WTC11 (cell line): ENCODE data around the gene TM9SF4.

Experiments
- CREB1 ChIP-seq: sonication (generic); formaldehyde crosslinking; IDR thresholded peaks from 2 replicates; pipeline ENCODE4 v1.8.0; 2023; ENCODE audit warnings: mild to moderate bottlenecking, missing genetic modification reagents
- CTCF ChIP-seq: fragments of 200-600 bp; IDR thresholded peaks from 2 replicates; pipeline ENCODE4 v1.8.0; 2022; ENCODE audit warnings: antibody characterized with exemption
- E2F1 ChIP-seq: sonication (generic); formaldehyde crosslinking; IDR thresholded peaks from 2 replicates; pipeline ENCODE4 v1.8.0; 2022; ENCODE audit warnings: mild to moderate bottlenecking, missing genetic modification reagents
- E2F4 ChIP-seq: sonication (generic); formaldehyde crosslinking; IDR thresholded peaks from 2 replicates; pipeline ENCODE4 v1.8.1; 2022; ENCODE audit warnings: low read depth, mild to moderate bottlenecking, moderate library complexity, missing genetic modification reagents, borderline replicate concordance
- NR1H2 ChIP-seq: sonication (generic); formaldehyde crosslinking; IDR thresholded peaks from 2 replicates; pipeline ENCODE4 v1.9.0; 2021; ENCODE audit warnings: mild to moderate bottlenecking, moderate library complexity, missing genetic modification reagents
- PRDM15 ChIP-seq: sonication (generic); formaldehyde crosslinking; IDR thresholded peaks from 2 replicates; pipeline ENCODE4 v1.8.0; 2022; ENCODE audit warnings: missing genetic modification reagents
- SOX15 ChIP-seq: fragments of 250-450 bp; sonication (Bioruptor Pico); IDR thresholded peaks from 2 replicates; pipeline ENCODE4 v1.9.0; 2021; ENCODE audit warnings: mild to moderate bottlenecking
- SP1 ChIP-seq: sonication (generic); formaldehyde crosslinking; conservative IDR thresholded peaks from 2 replicates; pipeline ENCODE4 v1.8.1; 2022; ENCODE audit warnings: missing genetic modification reagents
- TCF7 ChIP-seq: sonication (generic); formaldehyde crosslinking; IDR thresholded peaks from 2 replicates; pipeline ENCODE4 v1.8.0; 2022; ENCODE audit warnings: mild to moderate bottlenecking, low read depth, missing genetic modification reagents, moderate library complexity
- TEAD4 ChIP-seq: sonication (generic); formaldehyde crosslinking; IDR thresholded peaks from 2 replicates; pipeline ENCODE4 v1.8.0; 2022; ENCODE audit warnings: mild to moderate bottlenecking, missing genetic modification reagents
- ZNF232 ChIP-seq: sonication (generic); formaldehyde crosslinking; IDR thresholded peaks from 2 replicates; pipeline ENCODE4 v1.8.0; 2022; ENCODE audit warnings: mild to moderate bottlenecking, missing genetic modification reagents

- no peak for TF ChIP-seq SP1 (CRISPR knock-in tag)
- TF ChIP-seq TCF7 (CRISPR knock-in tag) = no peak
- no peak for TF ChIP-seq CREB1
- TF ChIP-seq PRDM15 = no peak
- TF ChIP-seq SOX15 (CRISPR knock-in tag) = no peak
- TF ChIP-seq CTCF = no peak
- TF ChIP-seq NR1H2 = no peak
- no peak for TF ChIP-seq E2F4
- TF ChIP-seq ZNF232 (CRISPR knock-in tag) = no peak
- TF ChIP-seq E2F1 = no peak
- no peak for TF ChIP-seq TEAD4
These were observed 44.3 kb downstream of the TM9SF4 start for GRCh38 chr20:32153771-32154170.
